ENCODE results near the gene S100P.

DNA sequence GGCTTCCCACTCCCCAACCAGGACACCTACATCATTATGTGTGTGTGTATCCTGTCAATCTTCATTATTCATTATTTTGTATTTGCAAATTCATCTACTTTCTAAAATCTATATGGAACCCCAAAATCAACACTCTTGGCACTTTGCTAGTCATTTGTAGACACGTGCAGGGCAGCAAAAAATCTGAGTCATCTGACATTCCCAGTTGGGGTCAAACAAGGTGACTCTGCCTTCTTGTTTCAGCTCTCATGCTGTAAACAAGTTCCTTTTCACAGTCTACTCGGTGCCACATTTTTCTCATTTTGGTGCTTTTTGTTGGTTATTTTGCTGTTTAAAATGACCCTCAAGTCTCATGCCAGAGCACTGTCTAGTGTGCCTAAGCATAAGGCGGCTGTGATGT, 10.1 kb downstream of the S100P start:
- TF ChIP-seq CTCF (IDR thresholded peaks at IDR 0.05; ENCODE audit: borderline replicate concordance, extremely low read depth, low read length, poor library complexity, severe bottlenecking) (no peak), EZH2 (IDR thresholded peaks at IDR 0.05; ENCODE audit: borderline replicate concordance, low read depth, low read length, severe bottlenecking) (no peak)

All from DND-41 (cell line).